Mononuclear cell (primary cell): ENCODE results near the gene FAM210B. TPM values are rescaled to one million over a fixed set of nuclear protein-coding genes. Genes with fewer than 3 reads are reported as not detected.

ENCODE experiments used
- H3K27me3 ChIP-seq: 2 replicates; pipeline ENCODE4 v1.6.0; 2011; ENCODE audit warnings: low read length, control low read depth; ENCODE audit not compliant: insufficient read depth
- H3K4me1 ChIP-seq: 2 replicates; pipeline ENCODE4 v1.5.1; 2011; ENCODE audit warnings: mild to moderate bottlenecking, low read length, control low read depth; ENCODE audit not compliant: insufficient read depth
- H3K4me3 ChIP-seq: 2 replicates; pipeline ENCODE4 v1.5.1; 2011; ENCODE audit warnings: mild to moderate bottlenecking, low read length, moderate library complexity
- H3K9me3 ChIP-seq: 2 replicates; pipeline ENCODE4 v1.5.1; 2011; ENCODE audit warnings: low read depth, mild to moderate bottlenecking, control low read depth, low read length
- total RNA-seq: library from RNA; depleted of rRNA; stranded (reverse); fragments of >200 nt; gene quantifications from one replicate; pipeline ENCODE4 v1.2.3, GENCODE V29; 2012

FAM210B gene
- total RNA-seq, 1 donor = 20.6 TPM

GRCh38 chr20:56417911-56418310 lies 59.1 kb downstream of the FAM210B start:
- no peaks in the 10 kb centered on the region for H3K9me3 ChIP-seq
- peaks cover 88% of the 10 kb centered on the region for H3K4me1 ChIP-seq
- no peaks in the 10 kb centered on the region for H3K27me3 ChIP-seq
- H3K4me3 ChIP-seq = no peak overlapping the region

Other genes with a start within 250 kb of the FAM210B start
- not detected for gene MC3R, start 110.2 kb upstream of the FAM210B start, total RNA-seq
- gene AURKA, start 33.2 kb downstream of the FAM210B start, total RNA-seq = 3.0 TPM
- gene CSTF1, start 33.7 kb downstream of the FAM210B start, total RNA-seq = 32.6 TPM
- 13.4 TPM for gene CASS4, start 53.3 kb downstream of the FAM210B start, total RNA-seq
- gene RTF2, start 109.7 kb downstream of the FAM210B start, total RNA-seq = 49.7 TPM
- 3.7 TPM for gene FAM209A, start 165.8 kb downstream of the FAM210B start, total RNA-seq
- gene FAM209B, start 174.3 kb downstream of the FAM210B start, total RNA-seq = 0.52 TPM